ENCODE data around the gene HSPB9.
"Not testable (repeated sequence)": the region's sequence is repeated elsewhere in the genome, so short reads cannot be mapped to it uniquely, and the experiment has no call there.

Gene HSPB9

GRCh38 chr17:42136654-42137051 is 14.0 kb downstream of the HSPB9 start:
- Histone ChIP-seq H4K20me1 (peaks cover 49 to 100% (median 100%) of the 10 kb centered on the region in 11 experiments), H3K4me2 (peak overlapping the region in 10 of 11 experiments; percentile 31 to 95 (median 90); a peak in 15 of 22 replicates), H3K4me3 (no peak overlapping the region; a peak in 1 of 20 replicates), H3K27ac (peak overlapping the region in 5 of 11 experiments; percentile 55 to 86 (median 63); a peak in 8 of 22 replicates), H3K9me3 (replicated peaks in 1 of 11) (no peaks in the 10 kb centered on the region), H3K27me3 (no peaks in the 10 kb centered on the region), H3K36me3 (peaks cover 47 to 83% (median 69%) of the 10 kb centered on the region in 11 experiments), H3K9ac (peak overlapping the region in 4 of 11 experiments; percentile 31 to 68 (median 46); a peak in 6 of 22 replicates), H3K4me1 (peaks cover 65 to 99% (median 83%) of the 10 kb centered on the region in 10 experiments)
- no peak for TF ChIP-seq Cebpa-rat (IDR thresholded peaks at IDR 0.05)

DNA sequence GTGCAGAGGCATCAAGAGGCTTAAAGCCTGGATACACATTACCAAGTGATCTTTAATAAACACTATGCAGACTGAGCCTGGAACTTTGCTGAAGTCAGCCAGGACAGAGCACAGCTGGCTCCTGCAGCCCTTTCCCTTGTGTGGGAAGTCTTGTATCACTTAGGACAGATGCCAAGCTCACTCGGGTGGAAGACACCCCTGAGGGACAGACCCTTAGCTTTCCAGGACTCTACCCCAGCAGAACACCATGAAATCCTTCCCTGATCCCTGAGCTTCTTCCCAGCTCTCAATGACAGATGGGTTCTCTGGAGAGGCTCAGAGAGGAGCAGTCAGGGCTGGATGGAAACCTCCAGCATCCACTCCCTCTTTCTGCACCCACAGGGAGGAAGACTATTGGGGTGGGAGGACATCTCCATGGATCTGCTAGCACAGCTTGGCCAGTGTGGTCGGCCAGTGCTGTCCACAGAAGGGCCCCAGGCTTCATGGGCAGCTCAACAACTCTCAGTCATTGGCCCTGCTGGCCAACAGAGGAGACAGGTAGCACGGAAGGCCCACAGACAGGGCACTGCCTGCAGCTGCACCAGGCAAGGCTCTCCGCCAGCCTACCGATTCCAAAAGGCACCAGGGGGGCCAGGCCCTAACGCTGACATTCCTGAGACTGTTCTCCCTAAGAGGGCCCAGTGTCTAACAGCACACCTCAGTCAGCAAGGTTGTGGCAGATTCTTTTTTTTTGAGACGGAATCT is 16.3 kb downstream of the HSPB9 start:
- Histone ChIP-seq H3K9ac (peak overlapping the region in 5 of 11 experiments; percentile 14 to 52 (median 25); a peak in 5 of 22 replicates), H3K4me1 (peaks cover 64 to 99% (median 83%) of the 10 kb centered on the region in 10 experiments), H3K27ac (peak overlapping the region in 2 of 11 experiments; percentile 1 to 11; a peak in 2 of 22 replicates), H3K4me2 (peak overlapping the region in 5 of 11 experiments; percentile 4 to 87 (median 38); a peak in 8 of 22 replicates), H3K36me3 (peaks cover 50 to 100% (median 84%) of the 10 kb centered on the region in 11 experiments), H3K9me3 (replicated peaks in 1 of 11) (no peaks in the 10 kb centered on the region), H4K20me1 (peaks cover 65 to 100% (median 100%) of the 10 kb centered on the region in 11 experiments), H3K27me3 (no peaks in the 10 kb centered on the region), H3K4me3 (no peak overlapping the region)
- no peak for TF ChIP-seq Cebpa-rat (IDR thresholded peaks at IDR 0.05)

DNA sequence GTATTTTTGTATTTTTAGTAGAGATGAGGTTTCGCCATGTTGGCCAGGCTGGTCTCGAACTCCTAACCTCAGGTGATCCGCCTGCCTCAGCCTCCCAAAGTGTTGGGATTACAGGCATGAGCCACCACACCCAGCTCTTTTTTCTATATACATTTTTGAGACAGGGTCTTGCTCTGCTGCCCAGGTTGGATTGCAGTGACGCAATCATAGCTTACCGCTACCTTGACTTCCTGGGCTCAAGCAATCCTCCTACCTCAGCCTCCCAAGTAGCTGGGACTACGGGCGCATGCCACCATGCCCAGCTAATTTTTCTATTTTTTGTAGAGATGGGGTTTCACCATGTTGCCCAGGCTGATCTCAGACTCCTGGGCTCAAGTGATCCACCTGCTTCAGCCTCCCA is 18.1 kb downstream of the HSPB9 start:
- Histone ChIP-seq H4K20me1 (peaks cover 82 to 100% (median 100%) of the 10 kb centered on the region in 11 experiments), H3K27ac (peak overlapping the region in 2 of 11 experiments; percentile 0 to 9; a peak in 1 of 22 replicates), H3K9ac (peak overlapping the region in 2 of 11 experiments; percentile 19 to 25; a peak in 2 of 22 replicates), H3K4me1 (peaks cover 46 to 98% (median 72%) of the 10 kb centered on the region in 10 experiments), H3K4me2 (peak overlapping the region in 9 of 11 experiments; percentile 35 to 87 (median 64); a peak in 16 of 22 replicates), H3K36me3 (peaks cover 50 to 100% (median 84%) of the 10 kb centered on the region in 11 experiments)
- TF ChIP-seq Cebpa-rat (IDR thresholded peaks at IDR 0.05) = peak in 2 of 11 experiments; percentile 33 to 72; a peak in 3 of 22 replicates
- H3K27me3 ChIP-seq; H3K9me3 ChIP-seq (replicated peaks in 1 of 11); H3K4me3 ChIP-seq: not testable (repeated sequence)

DNA sequence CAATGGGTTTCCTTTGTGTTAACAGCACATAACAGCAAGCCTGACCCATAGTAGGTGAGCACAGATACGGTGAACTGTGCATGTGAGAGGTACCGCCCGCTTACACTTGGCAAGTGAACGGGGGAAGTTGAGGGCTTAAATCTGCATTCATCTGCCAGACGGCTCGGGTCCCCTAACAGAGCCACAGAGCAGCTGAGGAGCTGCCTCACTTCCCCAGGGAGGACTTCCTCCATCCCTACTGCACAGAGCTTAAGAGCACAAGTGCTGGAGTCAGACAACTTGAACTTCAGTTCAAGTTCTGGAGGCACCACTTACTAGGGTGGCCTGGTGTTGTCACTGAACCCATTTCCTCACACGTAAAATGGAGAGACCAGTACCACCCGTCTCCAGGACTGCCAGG is 18.8 kb downstream of the HSPB9 start:
- Histone ChIP-seq H3K9ac (peak overlapping the region in 2 of 11 experiments; percentile 19 to 25; a peak in 3 of 22 replicates), H3K9me3 (replicated peaks in 1 of 11) (no peaks in the 10 kb centered on the region), H3K4me1 (peaks cover 39 to 98% (median 66%) of the 10 kb centered on the region in 10 experiments), H3K27ac (peak overlapping the region in 3 of 11 experiments; percentile 0 to 23 (median 1); a peak in 2 of 22 replicates), H3K27me3 (no peaks in the 10 kb centered on the region), H3K4me3 (no peak overlapping the region; a peak in 1 of 20 replicates), H4K20me1 (peaks cover 89 to 100% (median 100%) of the 10 kb centered on the region in 11 experiments), H3K4me2 (peak overlapping the region; percentile 35 to 87 (median 63)), H3K36me3 (peaks cover 53 to 100% (median 88%) of the 10 kb centered on the region in 11 experiments)
- TF ChIP-seq Cebpa-rat (IDR thresholded peaks at IDR 0.05) = no peak

DNA sequence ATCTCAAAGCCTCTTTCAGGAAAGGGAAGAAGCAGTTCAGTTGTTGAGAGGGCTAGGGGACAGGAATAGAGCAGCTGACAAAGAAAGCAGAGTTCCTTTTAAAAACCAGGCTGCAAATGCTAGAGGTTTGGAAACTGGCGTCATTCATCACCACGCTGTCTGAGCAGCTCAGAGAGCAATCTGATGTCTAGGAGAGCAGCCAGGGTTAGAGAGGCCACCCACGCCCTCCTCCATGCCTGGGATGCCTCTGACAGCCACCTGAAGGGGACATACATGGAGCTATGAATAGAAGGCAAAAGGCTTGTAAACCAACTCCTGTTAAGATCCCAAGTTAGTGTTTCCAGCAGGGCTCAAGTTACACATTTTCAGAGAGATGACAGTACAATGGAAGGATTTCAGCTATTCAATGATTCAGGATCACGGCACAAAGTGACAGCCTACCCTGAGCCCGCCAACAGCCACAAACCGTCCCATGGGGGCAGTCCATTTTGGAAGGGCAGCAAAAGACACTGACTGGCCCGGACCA is 19.8 kb downstream of the HSPB9 start:
- Histone ChIP-seq H3K27ac (peak overlapping the region in 7 of 11 experiments; percentile 3 to 45 (median 25); a peak in 8 of 22 replicates), H3K36me3 (peaks cover 53 to 100% (median 88%) of the 10 kb centered on the region in 11 experiments)

DNA sequence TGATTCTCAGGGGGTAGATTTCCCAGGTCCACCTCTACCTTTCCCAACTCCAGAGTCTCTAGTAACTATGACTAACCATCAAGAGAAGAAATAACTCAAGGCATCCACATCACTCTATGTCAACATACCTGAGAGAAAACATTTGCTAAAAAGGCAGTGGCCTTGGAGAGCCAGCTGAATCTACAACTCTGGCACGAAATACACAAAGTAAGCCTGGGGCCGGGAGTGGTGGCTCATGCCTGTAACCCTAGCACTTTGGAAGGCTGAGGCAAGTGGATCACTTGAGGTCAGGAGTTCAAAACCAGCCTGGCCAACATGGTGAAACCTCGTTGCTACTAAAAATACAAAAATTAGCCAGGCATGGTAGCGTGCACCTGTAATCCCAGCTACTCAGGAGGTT is 20.5 kb downstream of the HSPB9 start:
- not testable (repeated sequence) for H3K4me3 ChIP-seq; H3K9me3 ChIP-seq (replicated peaks in 1 of 11); H3K27me3 ChIP-seq
- Histone ChIP-seq H3K4me1 (peaks cover 38 to 98% (median 58%) of the 10 kb centered on the region in 10 experiments), H4K20me1 (peaks cover 95 to 100% (median 100%) of the 10 kb centered on the region in 11 experiments), H3K9ac (peak overlapping the region in 6 of 11 experiments; percentile 16 to 67 (median 34); a peak in 6 of 22 replicates), H3K27ac (peak overlapping the region in 3 of 11 experiments; percentile 3 to 29 (median 25); a peak in 3 of 22 replicates), H3K36me3 (peaks cover 56 to 100% (median 88%) of the 10 kb centered on the region in 11 experiments), H3K4me2 (peak overlapping the region; percentile 35 to 87 (median 63))

More for the DNA sequence above, 19.8 kb downstream of the HSPB9 start:
- Histone ChIP-seq H3K4me3 (no peak overlapping the region; a peak in 1 of 20 replicates), H3K9me3 (replicated peaks in 1 of 11) (no peaks in the 10 kb centered on the region), H4K20me1 (peaks cover 95 to 100% (median 100%) of the 10 kb centered on the region in 11 experiments), H3K4me1 (peaks cover 38 to 98% (median 59%) of the 10 kb centered on the region in 10 experiments), H3K27me3 (no peaks in the 10 kb centered on the region), H3K9ac (peak overlapping the region in 9 of 11 experiments; percentile 14 to 67 (median 42); a peak in 14 of 22 replicates), H3K4me2 (peak overlapping the region; percentile 35 to 87 (median 63))
- TF ChIP-seq Cebpa-rat (IDR thresholded peaks at IDR 0.05) = no peak

DNA sequence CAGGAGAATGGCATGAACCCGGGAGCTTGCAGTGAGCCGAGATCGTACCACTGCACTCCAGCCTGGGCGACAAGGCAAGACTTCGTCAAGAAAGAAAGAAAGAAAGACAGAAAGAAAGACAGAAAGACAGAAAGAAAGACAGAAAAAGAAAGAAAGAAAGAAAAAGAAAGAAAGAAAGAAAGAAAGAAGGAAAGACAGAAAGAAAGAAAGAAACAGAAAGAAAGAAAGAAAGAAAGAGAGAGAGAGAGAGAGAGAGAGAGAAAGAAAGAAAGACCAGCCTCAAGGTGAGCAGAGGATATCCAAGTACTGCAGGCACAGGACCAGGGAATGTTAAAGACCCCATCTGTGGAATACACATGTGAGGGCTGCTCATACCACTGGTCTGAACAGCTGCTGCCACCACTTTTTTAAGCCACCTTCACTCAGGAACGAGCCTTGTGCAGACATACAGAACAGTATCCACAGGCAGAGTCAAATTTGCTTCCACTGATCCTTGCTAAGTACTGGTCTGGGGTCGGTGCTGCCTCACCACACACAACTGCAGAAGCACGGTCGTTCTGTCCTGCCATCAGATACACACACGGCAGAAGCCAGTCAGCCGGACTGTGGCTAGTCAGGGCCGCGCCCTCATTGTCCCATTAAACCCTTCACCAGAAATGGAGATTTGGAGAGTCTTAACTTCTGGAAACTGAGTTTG is 24.5 kb downstream of the HSPB9 start:
- no peaks in the 10 kb centered on the region for H3K27me3 ChIP-seq
- H3K4me3 ChIP-seq = no peak overlapping the region
- H3K36me3 ChIP-seq = peaks cover 73 to 100% (median 93%) of the 10 kb centered on the region in 11 experiments
- no peak for TF ChIP-seq Cebpa-rat (IDR thresholded peaks at IDR 0.05)
- H4K20me1 ChIP-seq = peaks cover 93 to 100% (median 100%) of the 10 kb centered on the region in 11 experiments
- no peak overlapping the region for H3K27ac ChIP-seq
- peak overlapping the region in 3 of 11 experiments; percentile 16 to 40 (median 28); a peak in 2 of 22 replicates for H3K4me2 ChIP-seq
- H3K4me1 ChIP-seq = peaks cover 22 to 98% (median 38%) of the 10 kb centered on the region in 10 experiments
- H3K9ac ChIP-seq = peak overlapping the region in 1 of 11 experiments; percentile 32; a peak in 1 of 22 replicates
- no peaks in the 10 kb centered on the region for H3K9me3 ChIP-seq (replicated peaks in 1 of 11)

Data from BLaER1 treated with 17β-estradiol and CSF1 and Interleukin-3, amounts not matched to agents 10 nM and 100 nM (cell line).